Measurements from ENCODE around the gene AQP9. TPM values are rescaled to one million over a fixed set of nuclear protein-coding genes. Genes with fewer than 3 reads are reported as not detected.

AQP9 gene
- total RNA-seq, 1 donor from 2014 or later, result not detected

DNA sequence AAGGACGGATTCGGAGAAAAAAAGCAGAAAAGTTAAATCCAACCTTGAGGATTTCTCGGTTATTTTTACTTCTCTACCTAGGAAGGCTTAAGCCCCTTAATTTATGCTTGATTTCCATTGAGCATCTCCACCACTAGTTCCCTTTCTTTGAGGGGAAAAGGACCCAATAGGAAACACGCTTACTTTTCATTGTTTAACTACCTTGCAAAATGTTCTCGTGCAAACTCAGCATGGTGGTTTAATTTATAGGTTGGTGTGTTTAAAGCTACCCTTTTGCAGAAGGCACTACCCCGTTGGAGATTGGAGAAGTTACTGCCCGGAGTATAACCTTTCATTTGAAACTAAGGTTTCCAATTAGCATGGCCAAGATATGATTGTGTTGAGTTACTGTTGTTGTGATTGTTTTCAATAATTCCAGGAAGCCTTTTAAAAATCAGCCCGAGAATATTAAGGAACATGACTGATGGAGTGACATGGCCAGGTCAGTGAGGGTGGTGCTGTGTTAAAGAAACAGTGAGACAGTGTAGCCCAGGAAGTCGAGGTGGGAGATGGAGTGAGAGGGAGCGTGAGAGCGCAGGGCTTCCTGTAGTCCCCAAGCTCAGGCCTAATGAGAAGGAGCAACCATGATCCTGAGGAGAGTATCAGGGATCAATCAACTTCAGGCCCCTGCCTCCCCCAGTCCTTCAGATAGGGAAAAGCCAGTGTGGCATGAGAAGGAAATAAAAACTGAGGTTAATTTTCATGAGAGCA is 76.6 kb downstream of the AQP9 start:
- Histone ChIP-seq H3K27ac (ENCODE audit: low read depth, low read length) (no peak overlapping the region), H3K36me3 (ENCODE audit: insufficient read depth, low read length) (no peaks in the 10 kb centered on the region), H3K27me3 (ENCODE audit: insufficient read depth, low read length) (no peaks in the 10 kb centered on the region), H4K20me1 (ENCODE audit: insufficient read depth, low read length) (no peaks in the 10 kb centered on the region), H3K4me1 (ENCODE audit: insufficient read depth, low read length) (peaks cover 3% of the 10 kb centered on the region), H3K4me2 (ENCODE audit: low read length) (no peak overlapping the region), H3K79me2 (ENCODE audit: insufficient read depth, low read length) (no peaks in the 10 kb centered on the region), H2AFZ (ENCODE audit: low read depth, low read length) (no peak overlapping the region), H3K9ac (ENCODE audit: low read length) (no peak overlapping the region), H3K9me3 (ENCODE audit: insufficient read depth, low read depth, low read length) (no peaks in the 10 kb centered on the region), H3K4me3 (ENCODE audit: insufficient read depth, low read depth, low read length) (no peak overlapping the region)
- Mint-ChIP-seq H3K36me3 (ENCODE audit: low read depth, unreplicated experiment) (no peaks in the 10 kb centered on the region), H3K4me3 (ENCODE audit: unreplicated experiment) (no peak overlapping the region), H3K4me1 (ENCODE audit: low read depth, unreplicated experiment) (peaks cover 11% of the 10 kb centered on the region), H3K27me3 (ENCODE audit: low read depth, unreplicated experiment) (no peaks in the 10 kb centered on the region), H3K9me3 (ENCODE audit: unreplicated experiment) (no peaks in the 10 kb centered on the region), H3K27ac (ENCODE audit: unreplicated experiment) (no peak overlapping the region)
- DNase-seq (ENCODE audit: low read depth) (no peak), FAIRE-seq (no peak)
- TF ChIP-seq, protein P1, sequence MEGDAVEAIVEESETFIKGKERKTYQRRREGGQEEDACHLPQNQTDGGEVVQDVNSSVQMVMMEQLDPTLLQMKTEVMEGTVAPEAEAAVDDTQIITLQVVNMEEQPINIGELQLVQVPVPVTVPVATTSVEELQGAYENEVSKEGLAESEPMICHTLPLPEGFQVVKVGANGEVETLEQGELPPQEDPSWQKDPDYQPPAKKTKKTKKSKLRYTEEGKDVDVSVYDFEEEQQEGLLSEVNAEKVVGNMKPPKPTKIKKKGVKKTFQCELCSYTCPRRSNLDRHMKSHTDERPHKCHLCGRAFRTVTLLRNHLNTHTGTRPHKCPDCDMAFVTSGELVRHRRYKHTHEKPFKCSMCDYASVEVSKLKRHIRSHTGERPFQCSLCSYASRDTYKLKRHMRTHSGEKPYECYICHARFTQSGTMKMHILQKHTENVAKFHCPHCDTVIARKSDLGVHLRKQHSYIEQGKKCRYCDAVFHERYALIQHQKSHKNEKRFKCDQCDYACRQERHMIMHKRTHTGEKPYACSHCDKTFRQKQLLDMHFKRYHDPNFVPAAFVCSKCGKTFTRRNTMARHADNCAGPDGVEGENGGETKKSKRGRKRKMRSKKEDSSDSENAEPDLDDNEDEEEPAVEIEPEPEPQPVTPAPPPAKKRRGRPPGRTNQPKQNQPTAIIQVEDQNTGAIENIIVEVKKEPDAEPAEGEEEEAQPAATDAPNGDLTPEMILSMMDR (IDR thresholded peaks at IDR 0.05; ENCODE audit: insufficient read depth, low read depth, low read length), result no peak
- no peak for TF ChIP-seq EZH2 (IDR thresholded peaks at IDR 0.05; ENCODE audit: insufficient read depth, low read length)

DNA sequence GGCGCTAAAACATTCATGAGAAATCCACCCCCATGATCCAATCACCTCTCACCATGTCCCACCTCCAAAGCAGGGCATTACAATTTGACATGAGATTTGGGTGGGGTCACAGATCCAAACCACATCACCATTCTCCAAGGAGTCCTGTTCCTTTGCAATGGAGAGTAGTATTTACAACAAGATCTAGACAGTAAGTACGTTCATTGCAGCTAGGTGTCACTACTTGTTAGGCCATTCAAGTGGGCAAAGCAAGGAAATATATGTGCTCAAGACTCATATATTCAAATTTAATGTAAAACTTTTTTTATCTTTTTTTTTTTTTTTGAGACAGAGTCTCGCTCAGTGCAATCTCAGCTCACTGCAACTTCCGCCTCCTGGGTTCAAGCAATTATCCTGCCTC is 79.3 kb downstream of the AQP9 start:
- FAIRE-seq (no peak), DNase-seq (ENCODE audit: low read depth) (no peak)
- TF ChIP-seq EZH2 (IDR thresholded peaks at IDR 0.05; ENCODE audit: insufficient read depth, low read length), result no peak
- TF ChIP-seq, protein P1 (IDR thresholded peaks at IDR 0.05; ENCODE audit: insufficient read depth, low read depth, low read length), result no peak
- no peaks in the 10 kb centered on the region for H3K27me3 ChIP-seq (ENCODE audit: insufficient read depth, low read length)
- H3K36me3 ChIP-seq (ENCODE audit: insufficient read depth, low read length), result no peaks in the 10 kb centered on the region
- no peaks in the 10 kb centered on the region for H3K4me1 ChIP-seq (ENCODE audit: insufficient read depth, low read length)
- Mint-ChIP-seq H3K27me3 (ENCODE audit: low read depth, unreplicated experiment) (no peaks in the 10 kb centered on the region), H3K27ac (ENCODE audit: unreplicated experiment) (no peak overlapping the region), H3K4me1 (ENCODE audit: low read depth, unreplicated experiment) (peaks cover 2% of the 10 kb centered on the region), H3K4me3 (ENCODE audit: unreplicated experiment) (no peak overlapping the region), H3K36me3 (ENCODE audit: low read depth, unreplicated experiment) (no peaks in the 10 kb centered on the region), H3K9me3 (ENCODE audit: unreplicated experiment) (no peaks in the 10 kb centered on the region)
- no peak overlapping the region for H3K4me3 ChIP-seq (ENCODE audit: insufficient read depth, low read depth, low read length)
- no peak overlapping the region for H3K27ac ChIP-seq (ENCODE audit: low read depth, low read length)
- no peak overlapping the region for H3K4me2 ChIP-seq (ENCODE audit: low read length)
- no peak overlapping the region for H3K9ac ChIP-seq (ENCODE audit: low read length)
- no peaks in the 10 kb centered on the region for H4K20me1 ChIP-seq (ENCODE audit: insufficient read depth, low read length)
- no peak overlapping the region for H2AFZ ChIP-seq (ENCODE audit: low read depth, low read length)
- no peaks in the 10 kb centered on the region for H3K79me2 ChIP-seq (ENCODE audit: insufficient read depth, low read length)
- H3K9me3 ChIP-seq (ENCODE audit: insufficient read depth, low read depth, low read length), result no peaks in the 10 kb centered on the region

DNA sequence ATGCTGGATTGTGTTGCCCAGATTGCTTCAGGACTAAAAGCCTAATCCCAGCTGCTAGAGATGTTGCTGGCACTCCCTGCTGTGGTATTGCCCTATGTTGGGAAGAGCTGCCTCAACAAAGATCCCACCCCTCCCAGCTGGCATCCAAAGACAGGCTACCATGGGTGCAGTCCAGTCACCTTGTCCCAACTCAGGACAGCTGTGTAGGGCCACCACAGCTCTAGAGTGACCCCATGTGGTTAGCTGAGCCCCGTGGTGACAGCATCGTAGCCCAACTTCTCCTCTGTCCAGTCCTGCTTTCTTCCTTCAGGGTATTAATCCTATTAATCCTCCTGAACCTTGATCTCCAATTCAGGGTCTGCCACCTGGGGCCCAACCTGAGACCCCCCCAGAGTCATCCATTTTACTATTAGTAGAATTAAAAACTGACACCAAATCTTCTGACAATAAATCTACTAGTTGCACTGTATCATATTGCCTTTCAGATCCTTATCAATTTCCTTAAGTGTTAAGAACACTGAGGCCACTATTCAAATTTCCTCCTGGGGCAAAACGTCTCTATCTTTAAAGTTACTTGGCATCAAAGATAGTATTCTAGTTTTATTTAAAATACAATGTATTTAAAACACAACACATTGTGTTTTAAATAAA is 83.5 kb downstream of the AQP9 start:
- TF ChIP-seq, protein P1 (IDR thresholded peaks at IDR 0.05; ENCODE audit: insufficient read depth, low read depth, low read length), result peak; percentile 32
- TF ChIP-seq EZH2 (IDR thresholded peaks at IDR 0.05; ENCODE audit: insufficient read depth, low read length), result no peak
- no peak overlapping the region for H3K27ac Mint-ChIP-seq (ENCODE audit: unreplicated experiment)
- no peak overlapping the region for H3K4me3 Mint-ChIP-seq (ENCODE audit: unreplicated experiment)
- Histone ChIP-seq H3K4me2 (ENCODE audit: low read length) (no peak overlapping the region), H4K20me1 (ENCODE audit: insufficient read depth, low read length) (no peaks in the 10 kb centered on the region), H3K9ac (ENCODE audit: low read length) (no peak overlapping the region), H2AFZ (ENCODE audit: low read depth, low read length) (no peak overlapping the region), H3K4me1 (ENCODE audit: insufficient read depth, low read length) (no peaks in the 10 kb centered on the region), H3K27ac (ENCODE audit: low read depth, low read length) (no peak overlapping the region), H3K4me3 (ENCODE audit: insufficient read depth, low read depth, low read length) (no peak overlapping the region), H3K79me2 (ENCODE audit: insufficient read depth, low read length) (no peaks in the 10 kb centered on the region), H3K27me3 (ENCODE audit: insufficient read depth, low read length) (no peaks in the 10 kb centered on the region), H3K9me3 (ENCODE audit: insufficient read depth, low read depth, low read length) (no peaks in the 10 kb centered on the region), H3K36me3 (ENCODE audit: insufficient read depth, low read length) (no peaks in the 10 kb centered on the region)
- H3K4me1 Mint-ChIP-seq (ENCODE audit: low read depth, unreplicated experiment), result no peaks in the 10 kb centered on the region
- FAIRE-seq (no peak), DNase-seq (ENCODE audit: low read depth) (no peak)
- no peaks in the 10 kb centered on the region for H3K27me3 Mint-ChIP-seq (ENCODE audit: low read depth, unreplicated experiment)
- H3K9me3 Mint-ChIP-seq (ENCODE audit: unreplicated experiment), result no peaks in the 10 kb centered on the region
- H3K36me3 Mint-ChIP-seq (ENCODE audit: low read depth, unreplicated experiment), result no peaks in the 10 kb centered on the region
